NK-92 (cell line): ENCODE data around the gene UPK1A.
A peak's percentile ranks its signal among the peaks of the same experiment; 100 is the strongest.
"Not testable (repeated sequence)": the region's sequence is repeated elsewhere in the genome, so short reads cannot be mapped to it uniquely, and the experiment has no call there.

Experiments
- DNase-seq: peaks from one replicate; lab custom pipeline; 2025; ENCODE audit not compliant: unreplicated experiment; lab: John Stamatoyannopoulos, UW

The UPK1A gene

DNA sequence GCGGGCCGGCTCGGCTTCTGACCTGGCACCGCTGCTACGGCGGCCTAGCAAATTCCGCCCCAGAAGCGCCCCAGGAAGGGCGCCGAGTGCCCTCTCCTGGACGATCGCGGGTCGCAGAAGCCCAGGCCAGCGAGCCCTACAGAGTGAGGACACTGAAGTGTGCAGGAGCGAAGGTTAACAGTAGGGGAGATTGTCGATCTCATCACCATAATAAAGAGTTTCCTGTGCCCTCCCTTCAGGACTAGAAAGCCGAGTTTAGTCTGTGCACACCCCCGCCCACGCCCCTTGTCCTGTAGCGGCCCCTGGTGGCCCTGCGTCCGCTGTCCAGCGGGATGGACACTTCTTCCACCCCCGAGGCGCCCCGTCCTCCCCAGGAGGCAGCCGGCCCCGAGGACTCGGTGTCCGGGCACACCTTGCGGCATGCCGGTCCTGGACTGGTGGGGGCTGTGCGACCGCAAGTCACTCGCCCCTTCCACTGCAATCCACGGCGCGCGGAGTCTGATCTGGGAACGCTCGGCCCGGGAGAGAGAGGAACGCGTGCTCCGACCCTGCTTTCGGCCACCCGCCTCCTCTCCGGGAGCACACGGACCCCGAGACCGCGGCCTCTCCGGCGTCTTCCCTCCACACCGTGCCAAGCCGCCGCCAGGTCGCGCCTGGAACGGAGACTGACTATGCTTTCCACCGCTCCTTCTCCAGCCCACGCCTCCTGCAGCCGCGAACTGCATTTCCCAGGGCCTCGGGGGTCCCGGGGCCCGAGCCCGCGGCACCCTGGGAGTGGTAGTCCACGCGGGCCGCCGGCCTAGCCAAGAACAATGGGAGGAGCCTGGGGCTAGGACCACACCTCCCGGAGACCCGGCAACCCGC is 50.7 kb downstream of the UPK1A start:
- DNase-seq = peak; percentile 75

- DNase-seq = no peak
Measured at GRCh38 chr19:35717665-35718344, 51.5 kb downstream of the UPK1A start, which contains the start of gene KMT2B. TSS of gene KMT2B (plus strand) at chr19:35718003. CDS start at chr19:35718019, 16 bp downstream.

DNA sequence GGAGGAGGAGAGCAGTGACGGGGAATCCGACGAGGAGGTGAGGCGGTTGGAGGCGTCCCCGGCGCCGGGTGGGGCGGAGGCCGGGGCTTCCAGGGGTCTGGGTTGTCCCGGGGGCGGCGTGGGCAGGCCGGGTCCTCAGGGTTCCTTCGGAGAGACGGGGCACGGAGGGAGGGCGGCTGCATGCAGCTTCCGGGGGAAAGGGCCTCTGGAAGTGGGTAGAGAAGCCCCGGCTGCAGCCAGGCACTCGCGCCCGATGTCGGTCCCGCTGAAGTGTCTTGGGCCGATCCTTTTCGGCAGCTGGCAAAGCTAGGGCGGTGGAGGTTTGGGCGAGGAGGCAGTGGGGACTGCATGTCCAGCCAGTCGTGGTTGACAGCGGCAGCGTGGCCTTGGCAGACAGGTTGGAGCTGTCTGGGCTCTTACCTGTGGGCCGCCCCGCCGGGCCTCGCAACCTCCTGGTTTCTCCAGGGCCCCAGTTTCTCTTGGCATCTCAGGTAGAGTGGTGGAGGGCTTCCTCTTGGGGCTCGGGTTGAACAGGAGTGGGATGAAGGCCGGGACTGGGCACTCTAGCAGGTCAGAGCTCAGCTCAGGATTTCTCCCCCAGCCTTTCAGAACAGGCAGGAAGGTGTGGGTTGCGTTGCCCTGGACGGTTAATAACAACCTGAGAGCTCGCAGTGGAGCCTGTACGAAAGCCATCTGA is 52.2 kb downstream of the UPK1A start:
- DNase-seq = no peak

DNA sequence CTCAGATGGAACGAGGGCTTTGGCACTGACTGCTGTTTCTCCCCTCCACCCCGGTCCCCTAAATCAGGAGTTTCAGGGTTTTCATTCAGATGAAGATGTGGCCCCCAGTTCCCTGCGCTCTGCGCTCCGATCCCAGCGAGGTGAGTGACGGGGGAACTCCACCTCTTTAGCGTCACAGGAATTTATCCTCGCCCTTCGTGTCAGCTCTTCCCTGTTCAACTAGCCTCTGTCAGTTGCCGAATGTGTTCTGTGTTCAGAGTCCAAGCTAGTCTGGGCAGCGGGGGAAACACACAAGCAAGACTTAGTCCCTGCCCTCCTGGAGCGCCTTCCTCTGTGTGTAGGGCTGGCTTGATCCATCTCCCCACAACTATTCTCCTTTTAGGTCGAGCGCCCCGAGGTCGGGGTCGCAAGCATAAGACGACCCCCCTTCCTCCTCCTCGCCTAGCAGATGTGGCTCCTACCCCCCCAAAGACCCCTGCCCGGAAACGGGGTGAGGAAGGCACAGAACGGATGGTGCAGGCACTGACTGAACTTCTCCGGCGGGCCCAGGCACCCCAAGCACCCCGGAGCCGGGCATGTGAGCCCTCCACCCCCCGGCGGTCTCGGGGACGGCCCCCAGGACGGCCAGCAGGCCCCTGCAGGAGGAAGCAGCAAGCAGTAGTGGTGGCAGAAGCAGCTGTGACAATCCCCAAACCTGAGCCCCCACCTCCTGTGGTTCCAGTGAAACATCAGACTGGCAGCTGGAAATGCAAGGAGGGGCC is 53.3 kb downstream of the UPK1A start:
- no peak for DNase-seq

DNA sequence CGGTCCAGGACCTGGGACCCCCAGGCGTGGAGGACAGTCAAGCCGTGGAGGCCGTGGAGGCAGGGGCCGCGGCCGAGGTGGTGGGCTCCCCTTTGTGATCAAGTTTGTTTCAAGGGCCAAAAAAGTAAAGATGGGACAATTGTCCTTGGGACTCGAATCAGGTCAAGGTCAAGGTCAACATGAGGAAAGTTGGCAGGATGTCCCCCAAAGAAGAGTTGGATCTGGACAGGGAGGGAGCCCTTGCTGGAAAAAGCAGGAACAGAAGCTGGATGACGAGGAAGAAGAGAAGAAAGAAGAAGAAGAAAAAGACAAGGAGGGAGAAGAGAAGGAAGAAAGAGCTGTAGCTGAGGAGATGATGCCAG is 53.8 kb downstream of the UPK1A start:
- DNase-seq = no peak

DNA sequence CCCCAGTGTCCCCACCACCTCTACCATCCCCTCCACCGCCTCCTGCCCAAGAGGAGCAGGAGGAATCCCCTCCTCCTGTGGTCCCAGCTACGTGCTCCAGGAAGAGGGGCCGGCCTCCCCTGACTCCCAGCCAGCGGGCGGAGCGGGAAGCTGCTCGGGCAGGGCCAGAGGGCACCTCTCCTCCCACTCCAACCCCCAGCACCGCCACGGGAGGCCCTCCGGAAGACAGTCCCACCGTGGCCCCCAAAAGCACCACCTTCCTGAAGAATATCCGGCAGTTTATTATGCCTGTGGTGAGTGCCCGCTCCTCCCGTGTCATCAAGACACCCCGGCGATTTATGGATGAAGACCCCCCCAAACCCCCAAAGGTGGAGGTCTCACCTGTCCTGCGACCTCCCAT is 54.3 kb downstream of the UPK1A start:
- no peak for DNase-seq

- no peak for DNase-seq
Measured at GRCh38 chr19:35721374-35721773, 55.1 kb downstream of the UPK1A start.

- DNase-seq = no peak
Measured at GRCh38 chr19:35722461-35722860, 56.1 kb downstream of the UPK1A start.

DNA sequence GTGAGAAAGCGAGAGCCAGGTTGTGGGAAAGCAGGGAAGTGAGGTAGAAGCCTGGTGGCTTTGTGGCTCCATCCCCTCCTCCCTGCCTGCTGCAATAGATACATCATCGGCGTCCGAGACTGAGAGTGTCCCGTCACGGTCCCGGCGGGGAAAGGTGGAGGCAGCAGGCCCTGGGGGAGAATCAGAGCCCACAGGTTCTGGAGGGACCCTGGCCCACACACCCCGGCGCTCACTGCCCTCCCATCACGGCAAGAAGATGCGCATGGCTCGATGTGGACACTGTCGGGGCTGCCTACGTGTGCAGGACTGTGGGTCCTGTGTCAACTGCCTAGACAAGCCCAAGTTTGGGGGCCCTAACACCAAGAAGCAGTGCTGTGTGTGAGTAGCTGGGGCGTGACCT is 56.6 kb downstream of the UPK1A start:
- no peak for DNase-seq

DNA sequence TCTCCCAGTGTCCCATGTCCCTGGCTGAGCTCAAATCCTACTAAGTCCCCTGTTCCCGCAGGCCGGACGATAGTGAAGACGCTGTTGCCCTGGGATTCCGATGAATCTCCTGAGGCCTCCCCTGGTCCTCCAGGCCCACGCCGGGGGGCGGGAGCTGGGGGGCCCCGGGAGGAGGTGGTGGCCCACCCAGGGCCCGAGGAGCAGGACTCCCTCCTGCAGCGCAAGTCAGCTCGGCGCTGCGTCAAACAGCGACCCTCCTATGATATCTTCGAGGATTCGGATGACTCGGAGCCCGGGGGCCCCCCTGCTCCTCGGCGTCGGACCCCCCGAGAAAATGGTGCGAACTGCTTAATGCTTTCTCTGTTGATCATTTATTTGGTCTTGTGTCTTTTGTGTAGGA is 57.4 kb downstream of the UPK1A start:
- DNase-seq = no peak

DNA sequence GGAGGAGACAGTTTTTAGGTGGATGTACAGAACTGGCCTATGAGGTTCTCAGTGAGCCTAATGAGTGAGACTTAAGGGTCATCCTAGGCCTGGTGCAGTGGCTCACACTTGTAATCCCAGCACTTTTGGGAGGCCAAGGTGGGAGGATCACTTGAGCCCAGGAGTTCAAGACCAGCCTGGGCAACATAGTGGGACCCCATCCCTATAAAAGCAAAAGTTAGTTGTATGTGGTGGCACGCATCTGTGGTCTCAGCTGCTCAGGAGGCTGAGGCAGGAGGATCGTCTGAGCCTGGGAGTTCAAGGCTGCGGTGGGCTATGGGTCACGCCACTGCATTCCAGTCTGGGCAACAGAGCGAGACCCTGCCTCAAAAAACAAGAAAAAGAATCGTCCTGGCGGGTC is 57.8 kb downstream of the UPK1A start:
- DNase-seq = not testable (repeated sequence)

- no peak for DNase-seq
Measured at GRCh38 chr19:35724560-35724959, 58.2 kb downstream of the UPK1A start.

GRCh38 chr19:35725216-35725861 is 59.0 kb downstream of the UPK1A start:
- no peak for DNase-seq

- no peak for DNase-seq
Measured at GRCh38 chr19:35727053-35727955, 61.0 kb downstream of the UPK1A start.
